DND-41 (cell line): Measurements from ENCODE around the gene SCGB2A2.

Experiments
- CTCF ChIP-seq: IDR thresholded peaks from 2 replicates; pipeline ENCODE4 v1.5.1; 2012; ENCODE audit warnings: borderline replicate concordance, low read length, moderate library complexity, mild to moderate bottlenecking; ENCODE audit not compliant: poor library complexity, severe bottlenecking; ENCODE audit errors: extremely low read depth
- EZH2 ChIP-seq: IDR thresholded peaks from 3 replicates; pipeline ENCODE4 v1.6.1; 2012; ENCODE audit warnings: borderline replicate concordance, low read depth, mild to moderate bottlenecking, moderate library complexity, low read length, inconsistent platforms; ENCODE audit not compliant: severe bottlenecking

- TF ChIP-seq CTCF (no peak), EZH2 (no peak)
Measured at GRCh38 chr11:62309991-62310390, 40.0 kb downstream of the SCGB2A2 start.
